ENCODE results near the gene CLN6.
A peak's percentile ranks its signal among the peaks of the same experiment; 100 is the strongest.

CLN6 gene

DNA sequence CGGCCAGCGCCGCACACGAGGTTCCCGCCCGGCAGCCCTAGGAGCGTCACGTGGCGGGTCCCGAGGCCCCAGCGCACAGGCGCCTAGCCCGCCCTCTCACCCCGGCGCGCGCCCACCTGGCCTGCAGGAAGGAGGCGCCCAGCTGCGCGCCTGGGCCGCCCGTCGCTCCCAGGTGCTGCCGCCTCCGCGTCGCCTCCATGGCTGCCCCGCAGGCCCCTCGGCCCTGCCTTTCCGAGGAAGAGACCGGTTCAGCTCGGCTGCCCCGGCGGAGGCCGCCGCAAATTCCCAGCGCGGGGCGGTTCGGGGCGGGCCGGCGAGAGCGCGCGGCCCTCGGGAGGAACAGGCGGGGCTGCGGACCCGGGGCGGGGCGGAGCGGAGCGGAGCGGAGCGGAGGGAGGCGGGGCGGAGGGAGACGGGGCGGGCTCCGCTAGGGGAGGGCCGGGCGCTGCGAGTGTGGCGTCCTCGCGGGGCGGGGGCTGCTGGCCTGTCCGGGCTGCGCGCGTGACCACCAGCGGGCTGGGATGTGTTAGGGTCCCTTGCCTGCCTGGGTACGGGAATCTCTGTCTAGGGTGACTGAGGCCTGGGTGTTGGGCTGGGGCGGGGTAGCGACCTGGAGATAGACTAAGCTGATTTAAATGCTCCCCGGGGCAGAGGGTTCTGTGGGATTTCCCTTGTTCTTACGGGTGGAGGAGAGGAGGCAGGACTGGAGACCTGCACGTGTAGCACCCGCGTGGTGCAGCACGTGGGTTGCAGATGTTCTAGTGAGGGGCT is at the start of gene CLN6:
Gene CLN6 (minus strand): TSS at position 343 of the 771 bp plus-strand sequence. CDS start 144 bp downstream, at position 199.
- peak; percentile 55 for DNase-seq

- no peak for DNase-seq
These were observed 49.3 kb upstream of the CLN6 start for GRCh38 chr15:68278595-68279405.

DNA sequence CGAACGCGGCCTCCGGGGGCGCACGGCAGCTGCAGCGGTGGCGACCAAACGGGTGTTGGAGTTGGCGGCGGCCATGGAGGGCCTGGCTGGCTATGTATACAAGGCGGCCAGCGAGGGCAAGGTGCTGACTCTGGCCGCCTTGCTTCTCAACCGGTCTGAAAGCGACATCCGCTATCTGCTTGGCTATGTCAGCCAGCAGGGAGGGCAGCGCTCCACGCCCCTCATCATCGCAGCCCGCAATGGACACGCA is 48.7 kb upstream of the CLN6 start:
- DNase-seq: no peak

DNA sequence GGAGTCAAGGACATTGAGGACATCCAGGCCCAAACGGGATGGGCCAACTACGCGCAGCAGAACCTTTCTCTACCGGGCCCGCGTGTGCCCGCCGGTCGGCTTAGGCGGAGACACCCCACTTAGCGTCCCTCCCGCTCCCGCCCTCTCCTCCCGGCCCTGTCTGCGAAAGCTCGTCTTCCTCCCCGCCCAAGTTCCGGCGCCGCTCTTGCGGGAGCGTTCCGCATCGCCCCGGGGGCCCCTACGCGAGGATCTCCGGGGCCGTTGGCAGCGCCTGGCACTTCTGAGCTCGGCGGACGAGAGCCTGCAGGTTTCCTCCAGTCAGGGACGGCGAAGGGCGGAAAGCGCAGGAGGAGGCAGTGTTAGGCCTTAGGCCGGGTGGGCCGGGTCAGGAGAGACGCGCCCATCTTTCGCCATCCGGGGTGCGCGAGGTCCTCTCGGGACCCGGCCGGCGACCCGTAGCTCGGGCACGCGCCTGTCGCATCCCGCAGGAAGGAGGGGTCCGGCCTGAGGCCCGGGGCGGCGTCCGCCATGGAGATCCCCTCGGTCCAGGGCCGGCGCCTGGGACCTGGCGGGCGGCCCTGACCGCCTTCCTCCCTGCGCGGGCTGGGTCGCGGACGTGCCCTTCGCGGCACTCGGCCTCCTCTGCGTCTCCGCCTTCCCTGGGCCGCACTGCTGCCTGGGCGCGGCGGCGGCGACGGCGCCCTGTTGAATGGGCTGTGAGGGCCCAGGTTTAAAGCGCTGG is 48.2 kb upstream of the CLN6 start, which contains the start of gene FEM1B:
Gene FEM1B (plus strand): TSS at position 143 of the 742 bp plus-strand sequence. CDS start 673 bp downstream, outside the sequence.
- DNase-seq: peak; percentile 54

- peak; percentile 21 for DNase-seq
These were observed 47.6 kb upstream of the CLN6 start for GRCh38 chr15:68277131-68277602.

GRCh38 chr15:68276668-68277067 is 47.1 kb upstream of the CLN6 start:
- no peak for DNase-seq

DNA sequence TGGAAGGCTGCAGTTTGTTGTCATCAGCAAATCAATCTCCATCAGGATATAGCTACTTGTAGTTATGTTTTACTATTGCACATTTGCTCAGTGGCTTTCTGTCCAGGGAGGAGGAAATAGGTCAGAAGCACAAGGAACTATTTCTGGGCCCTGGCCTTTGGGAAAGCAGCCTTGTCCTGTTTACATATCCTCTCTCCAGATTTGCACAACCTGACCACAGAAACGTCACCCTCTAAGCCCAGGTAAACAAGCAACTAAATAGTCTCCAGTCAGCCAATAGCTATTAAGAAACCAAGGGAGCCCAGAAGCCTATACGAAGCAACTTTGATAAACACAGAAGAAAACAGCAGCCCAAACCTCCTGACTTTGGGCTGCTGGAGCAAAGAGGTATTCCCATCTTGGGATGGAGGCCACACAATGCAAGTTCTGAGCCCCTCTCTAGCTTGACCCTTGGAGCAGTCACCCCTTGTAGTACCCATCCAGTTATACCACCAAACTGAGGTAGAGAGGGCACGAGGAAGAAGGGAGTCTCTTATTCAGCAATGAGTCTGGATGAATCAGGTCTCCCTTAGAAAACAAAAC is 45.7 kb upstream of the CLN6 start:
- DNase-seq: no peak

DNA sequence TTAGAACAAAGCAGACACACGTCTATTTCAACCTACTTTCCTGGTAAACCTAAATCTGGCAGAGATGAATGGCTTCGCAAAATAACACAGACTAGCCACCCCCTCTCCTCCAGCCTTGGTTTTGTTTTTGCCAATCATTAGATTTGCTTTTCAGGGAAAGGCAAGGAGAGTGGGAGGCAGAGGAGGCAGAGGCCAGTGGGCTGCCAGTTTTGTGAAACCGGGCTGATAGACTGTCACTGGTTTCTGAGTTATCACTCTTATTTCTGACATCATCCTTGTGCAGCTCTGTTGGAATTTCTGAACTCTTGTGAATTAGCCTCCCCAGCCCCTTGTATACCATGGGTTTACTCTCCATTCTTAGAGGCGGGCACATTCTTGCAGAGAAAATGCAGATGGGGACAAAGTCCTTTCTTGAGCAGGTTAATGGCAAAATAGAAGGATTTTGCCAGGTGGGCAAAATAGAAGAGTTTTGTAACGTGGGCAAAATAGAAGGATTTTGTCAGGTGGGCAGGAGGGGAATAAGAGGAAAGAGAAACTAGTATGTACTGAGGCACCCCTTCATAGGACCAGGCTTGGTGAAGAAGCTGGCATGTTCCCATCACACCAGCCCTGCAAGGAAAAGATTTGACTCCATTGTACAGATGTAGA is 44.8 kb upstream of the CLN6 start:
- no peak for DNase-seq

- no peak for DNase-seq
These were observed 43.3 kb upstream of the CLN6 start for GRCh38 chr15:68272721-68273271.

DNA sequence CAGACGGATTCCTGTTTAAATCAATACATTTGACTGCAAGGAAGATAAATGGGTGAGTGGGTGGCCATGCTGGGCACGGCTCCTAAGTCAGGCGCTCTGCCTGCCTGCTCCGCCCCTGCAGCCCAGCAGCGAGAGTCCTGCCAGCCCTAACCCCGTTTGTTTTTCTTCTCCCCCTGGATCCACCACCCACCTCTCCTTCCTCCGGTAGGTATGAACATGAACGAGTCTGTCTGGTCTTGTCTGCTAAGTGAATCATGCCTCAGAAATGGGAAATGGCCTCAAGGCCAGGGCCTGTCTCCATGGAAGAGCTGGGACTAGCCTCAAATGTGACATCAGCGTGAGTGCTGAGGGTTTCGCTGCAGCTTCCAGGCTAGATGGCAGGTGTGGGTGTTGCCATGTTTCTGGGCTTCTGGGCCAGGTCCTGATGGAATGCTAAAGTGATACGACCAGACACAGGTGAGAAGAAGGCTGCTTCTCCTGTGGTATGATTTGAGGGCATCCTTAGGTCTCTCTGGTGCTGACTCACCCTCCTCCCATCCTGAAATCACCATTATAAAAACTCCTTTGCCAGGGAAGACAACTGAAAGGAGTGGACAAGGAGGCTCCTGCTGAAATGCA is 42.4 kb upstream of the CLN6 start:
- DNase-seq: no peak

DNA sequence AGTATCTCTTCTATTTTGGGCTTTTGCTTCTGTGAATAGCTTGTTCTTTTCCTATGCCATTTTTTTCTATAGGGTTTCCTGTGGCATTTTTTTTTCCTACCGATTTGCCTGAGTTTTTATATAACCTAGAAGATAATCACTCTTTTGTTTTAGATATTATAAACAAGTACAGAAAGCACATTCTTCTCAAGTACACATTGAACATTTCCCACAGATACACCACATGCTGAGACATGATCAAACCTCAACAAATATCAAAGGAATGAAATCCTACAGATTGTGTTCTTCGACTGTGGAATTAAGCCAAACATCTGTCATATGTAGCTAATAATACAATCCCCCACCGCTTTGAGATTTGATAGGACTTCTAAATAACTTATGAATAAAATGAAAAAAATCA is 38.9 kb upstream of the CLN6 start:
- DNase-seq: peak; percentile 61

- DNase-seq: no peak
These were observed 36.1 kb upstream of the CLN6 start for GRCh38 chr15:68265674-68266073.

DNA sequence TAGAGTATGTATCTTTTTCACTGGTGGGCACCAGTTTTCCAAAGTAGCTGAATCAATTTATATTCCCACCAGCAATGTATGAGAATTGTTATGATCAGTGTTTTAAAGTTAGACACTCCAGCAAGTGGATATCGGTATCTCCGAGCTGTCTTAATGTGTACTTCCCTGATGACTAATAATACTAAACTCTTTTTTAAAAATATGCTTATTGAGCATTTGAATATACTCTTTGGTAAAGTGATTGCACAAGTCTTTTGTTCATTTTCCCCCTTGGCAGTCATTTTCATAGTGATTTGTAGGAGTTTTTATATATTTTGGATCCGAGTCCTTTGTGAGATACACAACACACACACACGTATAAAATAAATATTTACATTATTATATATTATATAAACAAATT is 35.6 kb upstream of the CLN6 start:
- no peak for DNase-seq

GRCh38 chr15:68264282-68264681 is 34.8 kb upstream of the CLN6 start:
- DNase-seq: no peak

DNA sequence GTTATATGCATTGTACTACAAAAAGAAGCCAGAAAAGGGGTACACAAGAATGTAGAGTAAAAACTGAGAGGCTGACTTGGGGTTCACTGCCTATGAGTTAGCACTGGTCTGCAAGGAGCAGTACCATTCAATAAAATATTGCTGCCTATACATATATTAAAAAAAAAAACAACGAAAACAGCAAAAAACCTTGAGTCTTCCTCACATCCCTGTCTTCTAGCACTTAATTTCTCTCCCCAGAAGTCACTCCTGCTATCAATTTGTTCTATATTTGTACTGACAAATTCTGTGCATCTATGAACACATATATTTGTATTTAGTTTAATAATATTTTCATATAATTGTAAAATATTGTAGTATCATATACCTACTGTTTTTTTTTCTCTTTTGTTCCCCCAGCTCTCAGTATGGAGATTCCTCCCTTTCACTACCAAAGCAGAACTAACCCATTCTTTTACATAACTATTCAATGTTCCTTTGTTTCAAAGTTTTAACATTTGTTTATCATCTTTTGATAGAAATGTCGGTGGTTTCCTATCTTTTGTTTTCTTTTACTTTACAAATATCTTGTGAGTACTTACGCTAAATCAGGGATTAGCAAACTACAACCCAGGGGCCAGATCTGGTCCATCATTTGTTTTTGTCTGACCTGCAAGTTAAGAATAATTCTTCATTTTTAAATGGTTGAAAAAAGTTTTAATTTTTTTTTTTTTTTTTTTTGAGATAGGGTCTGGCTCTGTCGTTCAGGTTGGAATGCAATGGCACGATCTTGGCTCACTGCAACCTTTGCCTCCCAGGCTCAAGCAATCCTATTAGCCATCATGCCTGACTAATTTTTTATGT is 33.2 kb upstream of the CLN6 start:
- DNase-seq: no peak

- no peak for DNase-seq
These were observed 32.5 kb upstream of the CLN6 start for GRCh38 chr15:68261980-68262379.

GRCh38 chr15:68261241-68261640 is 31.7 kb upstream of the CLN6 start:
- DNase-seq: no peak

- DNase-seq: no peak
These were observed 30.4 kb upstream of the CLN6 start for GRCh38 chr15:68259883-68260282.

DNA sequence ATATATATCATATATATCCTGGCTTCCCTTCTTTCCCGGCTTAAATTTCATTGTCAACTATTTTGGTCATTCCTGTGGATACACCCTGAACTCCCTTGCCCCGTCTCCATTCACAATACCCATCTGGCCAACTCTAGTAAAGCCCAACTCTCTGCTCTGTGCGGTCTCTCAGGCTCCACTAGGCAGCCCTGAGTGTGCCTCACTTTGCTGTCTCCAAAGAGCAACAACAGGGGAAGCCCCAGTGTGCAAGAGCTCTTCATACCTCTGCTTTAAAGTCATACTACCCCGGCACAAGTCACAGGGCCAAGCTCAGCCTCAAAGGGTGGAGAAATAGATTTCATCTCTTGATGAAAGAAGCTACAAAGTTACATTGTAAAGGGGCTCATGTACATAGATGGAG is 29.2 kb upstream of the CLN6 start:
- DNase-seq: no peak

DNA sequence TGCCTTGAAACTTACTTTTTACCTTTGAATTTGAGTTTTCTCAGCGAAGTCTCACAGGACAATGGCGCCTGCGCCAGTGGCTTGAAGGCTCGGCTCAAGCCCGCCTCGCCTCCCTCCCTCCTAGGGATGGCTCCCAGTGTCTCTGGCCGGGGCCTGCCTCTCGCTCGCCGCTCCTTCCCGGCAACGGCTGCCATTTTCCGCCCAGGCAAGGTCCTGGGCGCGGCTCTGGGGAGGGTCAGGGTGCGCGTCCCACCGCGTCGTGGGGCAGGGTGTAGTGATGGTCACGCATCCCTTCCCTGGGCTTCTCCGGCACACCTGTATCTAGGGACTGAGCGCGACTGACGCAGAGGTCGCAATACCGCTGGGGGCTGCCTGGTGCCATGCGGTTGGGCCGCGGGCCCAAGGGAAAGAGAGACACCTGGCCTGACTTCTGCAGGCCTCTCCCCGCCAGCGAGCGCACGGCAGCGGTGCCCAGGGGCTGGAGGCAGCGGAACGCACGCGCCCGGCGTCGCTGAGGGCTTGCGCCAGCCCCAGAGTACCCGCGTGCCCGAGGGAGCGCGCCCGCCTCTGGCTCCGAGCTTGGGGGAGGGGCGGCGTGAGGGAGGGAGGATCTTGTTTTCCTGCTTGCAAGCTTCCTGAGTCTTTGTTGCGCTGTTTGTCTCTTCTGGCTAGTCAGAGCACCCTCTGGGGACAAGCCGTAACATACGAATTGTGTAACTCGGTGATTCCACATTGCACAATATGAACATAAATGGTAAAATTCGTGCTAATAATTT is 27.3 kb upstream of the CLN6 start:
- DNase-seq: no peak
